HTERT RPE-1 (cell line): ENCODE measurements around the gene KCTD7.
"Not testable (repeated sequence)": the region's sequence is repeated elsewhere in the genome, so short reads cannot be mapped to it uniquely, and the experiment has no call there.

ENCODE experiments used
- in situ Hi-C: fragments of 300-500 bp; cut with MboI; formaldehyde crosslinking; loops from 4 replicates; pipeline ENCODE4 v1.14.3; 2020; ENCODE audit warnings: low sequenced_read_pairs

KCTD7 gene

GRCh38 chr7:66628361-66629221, at the start of gene KCTD7:
Gene KCTD7 (plus strand): TSS chr7:66628881. CDS start chr7:66629065, 184 bp downstream.
- in situ Hi-C loops, result no loop called here

GRCh38 chr7:66580380-66580779, 48.3 kb upstream of the KCTD7 start:
- in situ Hi-C loops, result not testable (repeated sequence)

- in situ Hi-C loops, result not testable (repeated sequence)
Observed at GRCh38 chr7:66582816-66583489, 45.7 kb upstream of the KCTD7 start.

GRCh38 chr7:66583490-66584110, 45.1 kb upstream of the KCTD7 start:
- in situ Hi-C loops, result no loop called here

GRCh38 chr7:66586181-66586580, 42.5 kb upstream of the KCTD7 start:
- in situ Hi-C loops, result no loop called here

- in situ Hi-C loops, result not testable (repeated sequence)
Observed at GRCh38 chr7:66588226-66588625, 40.5 kb upstream of the KCTD7 start.

- in situ Hi-C loops, result not testable (repeated sequence)
Observed at GRCh38 chr7:66588856-66589570, 39.7 kb upstream of the KCTD7 start.

GRCh38 chr7:66590302-66591057, 38.2 kb upstream of the KCTD7 start:
- in situ Hi-C loops, result not testable (repeated sequence)

GRCh38 chr7:66591058-66591798, 37.5 kb upstream of the KCTD7 start:
- in situ Hi-C loops, result not testable (repeated sequence)

GRCh38 chr7:66591799-66592596, 36.7 kb upstream of the KCTD7 start:
- in situ Hi-C loops, result no loop called here

GRCh38 chr7:66592597-66593146, 36.0 kb upstream of the KCTD7 start:
- in situ Hi-C loops, result not testable (repeated sequence)

GRCh38 chr7:66594082-66594481, 34.6 kb upstream of the KCTD7 start:
- in situ Hi-C loops, result not testable (repeated sequence)

- in situ Hi-C loops, result no loop called here
Observed at GRCh38 chr7:66597461-66597860, 31.2 kb upstream of the KCTD7 start.

- in situ Hi-C loops, result no loop called here
Observed at GRCh38 chr7:66602159-66602558, 26.5 kb upstream of the KCTD7 start.

GRCh38 chr7:66604198-66604597, 24.5 kb upstream of the KCTD7 start:
- in situ Hi-C loops, result no loop called here

GRCh38 chr7:66606540-66607291, 22.0 kb upstream of the KCTD7 start:
- in situ Hi-C loops, result not testable (repeated sequence)

GRCh38 chr7:66609176-66609575, 19.5 kb upstream of the KCTD7 start:
- in situ Hi-C loops, result no loop called here

GRCh38 chr7:66614596-66614995, 14.1 kb upstream of the KCTD7 start:
- in situ Hi-C loops, result not testable (repeated sequence)
